ENCODE results near the gene ZBTB5. TPM values are rescaled to one million over a fixed set of nuclear protein-coding genes. Genes with fewer than 3 reads are reported as not detected.

The ZBTB5 gene
- total and polyA plus RNA-seq, 9 of the 15 experiments (the other 6 are each of a cell fraction or from before 2014, with no cell fraction given), result 2.3 to 43.2 (median 15.5) TPM

DNA sequence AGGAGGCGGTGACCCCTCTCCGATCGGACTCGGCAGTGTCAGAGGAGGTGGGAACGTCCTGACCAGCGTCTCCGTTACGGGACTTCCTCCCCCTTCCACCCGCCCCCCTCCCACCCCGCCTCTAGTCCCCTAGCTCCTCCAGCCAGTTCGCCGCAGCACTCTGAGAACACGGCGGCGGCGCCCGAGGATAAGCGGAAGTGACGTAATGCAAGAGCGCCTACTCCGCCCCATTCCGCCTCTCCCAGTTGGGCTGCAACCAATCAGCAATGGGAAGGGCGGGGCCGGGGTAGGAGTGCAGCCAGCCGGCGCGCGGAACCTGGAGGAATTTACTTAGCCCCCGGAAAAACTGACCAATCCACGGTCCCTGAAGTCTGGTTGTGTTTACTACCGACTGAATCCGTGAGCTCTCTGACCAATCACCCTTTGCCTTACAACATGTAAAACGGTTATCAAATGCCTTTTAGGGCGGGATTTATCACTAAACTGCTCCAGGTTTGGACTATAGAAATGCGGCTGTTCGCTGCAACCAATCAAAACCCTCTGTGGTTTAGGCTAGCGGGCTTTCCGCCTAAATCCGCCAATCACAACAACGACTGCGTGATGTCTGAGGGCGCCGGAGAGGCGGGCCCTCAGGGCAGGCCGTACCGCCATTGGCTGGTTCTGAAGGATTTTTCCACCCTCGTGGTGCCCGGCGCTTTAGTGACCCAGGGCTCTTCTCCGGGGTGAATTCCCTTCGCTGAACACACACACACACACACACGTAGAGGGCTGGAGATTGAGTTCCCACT, at the start of gene ZBTB5 (continued):
- TF ChIP-seq TAF7 (tag; IDR thresholded peaks at IDR 0.05), result no peak
- no peak for TF ChIP-seq ZBTB1 (CRISPR knock-in tag; IDR thresholded peaks at IDR 0.05; ENCODE audit: borderline replicate concordance, low read depth)
- no peak for TF ChIP-seq NFIX (CRISPR knock-in tag; IDR thresholded peaks at IDR 0.05; ENCODE audit: low read depth)
- TF ChIP-seq ZNF551 (CRISPR knock-in tag; IDR thresholded peaks at IDR 0.05), result no peak
- TF ChIP-seq BHLHE40 (IDR thresholded peaks at IDR 0.05; ENCODE audit: low read length), result no peak
- no peak for TF ChIP-seq SMARCB1 (IDR thresholded peaks at IDR 0.05; ENCODE audit: insufficient read length, low read depth)
- 0 out of 2 replicates have a peak, but pooled peaks have one; percentile 19 for TF ChIP-seq TARDBP (IDR thresholded peaks at IDR 0.05)
- TF ChIP-seq ZNF224 (CRISPR knock-in tag; IDR thresholded peaks at IDR 0.05), result no peak
- no peak for TF ChIP-seq MCM2 (IDR thresholded peaks at IDR 0.05; ENCODE audit: low read depth)
- no peak for TF ChIP-seq ZNF232 (CRISPR knock-in tag; IDR thresholded peaks at IDR 0.05)
- no peak for TF ChIP-seq PPARD (CRISPR knock-in tag; IDR thresholded peaks at IDR 0.05)
- TF ChIP-seq SNRNP70 (optimal IDR thresholded peaks at IDR 0.05; ENCODE audit: low read depth, low read length), result no peak
- TF ChIP-seq ZNF586 (CRISPR knock-in tag; conservative IDR thresholded peaks at IDR 0.05), result no peak
- TF ChIP-seq PTTG1 (tag; IDR thresholded peaks at IDR 0.05; ENCODE audit: low read depth), result no peak
- TF ChIP-seq ZNF165 (CRISPR knock-in tag; IDR thresholded peaks at IDR 0.05; ENCODE audit: borderline replicate concordance), result no peak
- TF ChIP-seq, protein P1, sequence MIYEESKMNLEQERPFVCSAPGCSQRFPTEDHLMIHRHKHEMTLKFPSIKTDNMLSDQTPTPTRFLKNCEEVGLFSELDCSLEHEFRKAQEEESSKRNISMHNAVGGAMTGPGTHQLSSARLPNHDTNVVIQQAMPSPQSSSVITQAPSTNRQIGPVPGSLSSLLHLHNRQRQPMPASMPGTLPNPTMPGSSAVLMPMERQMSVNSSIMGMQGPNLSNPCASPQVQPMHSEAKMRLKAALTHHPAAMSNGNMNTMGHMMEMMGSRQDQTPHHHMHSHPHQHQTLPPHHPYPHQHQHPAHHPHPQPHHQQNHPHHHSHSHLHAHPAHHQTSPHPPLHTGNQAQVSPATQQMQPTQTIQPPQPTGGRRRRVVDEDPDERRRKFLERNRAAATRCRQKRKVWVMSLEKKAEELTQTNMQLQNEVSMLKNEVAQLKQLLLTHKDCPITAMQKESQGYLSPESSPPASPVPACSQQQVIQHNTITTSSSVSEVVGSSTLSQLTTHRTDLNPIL (CRISPR knock-in tag; IDR thresholded peaks at IDR 0.05), result no peak
- TF ChIP-seq ZBTB40 (IDR thresholded peaks at IDR 0.05), result peak; percentile 91
- TF ChIP-seq ZBTB40 (CRISPR knock-in tag; IDR thresholded peaks at IDR 0.05), result no peak

Data from K562 (cell line).